COLO829 (cell line): ENCODE measurements around the gene CAMSAP1.

Experiments
- DNase-seq: peaks from one replicate; pipeline ENCODE4 v3.0.0; 2012; ENCODE audit warnings: low spot score

Gene CAMSAP1

DNA sequence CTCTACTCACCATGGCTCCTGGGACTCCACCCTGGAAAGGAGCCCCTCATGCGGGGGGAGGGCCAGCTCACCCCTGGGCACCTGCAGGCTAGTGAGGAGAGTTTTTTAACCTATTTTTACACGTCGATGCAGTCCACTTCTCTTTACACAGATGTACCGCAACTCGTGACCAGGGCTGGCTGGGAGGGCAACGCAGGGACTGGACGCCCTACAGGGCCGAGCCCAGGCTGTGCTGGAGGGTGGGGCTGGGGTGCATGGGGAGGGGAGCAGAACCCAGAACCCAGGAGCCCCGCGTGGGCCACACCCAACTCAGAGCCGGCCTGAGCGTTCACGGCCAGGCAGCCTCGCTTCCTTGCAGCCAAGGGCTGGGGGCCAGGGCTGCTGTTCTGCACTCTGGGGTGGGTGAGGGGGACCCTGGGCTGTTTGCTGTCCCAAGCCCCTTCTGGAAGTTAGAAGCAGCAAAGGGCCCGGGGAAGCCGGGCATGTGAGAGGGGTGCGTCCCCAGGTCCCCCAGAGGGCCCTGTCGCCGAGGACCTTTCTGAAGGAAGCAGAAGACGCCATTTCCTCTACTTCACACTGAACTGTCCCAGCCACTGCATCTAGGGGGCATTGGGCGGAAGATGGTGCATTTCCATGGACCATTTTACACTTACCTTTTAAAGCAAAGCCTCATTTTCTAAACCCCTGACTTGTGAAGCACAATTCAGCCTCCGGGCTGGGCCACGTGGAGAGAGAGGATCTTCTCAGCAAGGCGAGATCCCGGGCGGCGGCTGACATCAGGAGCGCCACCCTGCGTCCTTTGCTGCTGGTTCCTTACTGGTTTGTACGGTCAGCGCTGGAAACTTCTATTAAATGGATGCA lies 114.8 kb downstream of the CAMSAP1 start:
- peak; percentile 40 for DNase-seq

DNA sequence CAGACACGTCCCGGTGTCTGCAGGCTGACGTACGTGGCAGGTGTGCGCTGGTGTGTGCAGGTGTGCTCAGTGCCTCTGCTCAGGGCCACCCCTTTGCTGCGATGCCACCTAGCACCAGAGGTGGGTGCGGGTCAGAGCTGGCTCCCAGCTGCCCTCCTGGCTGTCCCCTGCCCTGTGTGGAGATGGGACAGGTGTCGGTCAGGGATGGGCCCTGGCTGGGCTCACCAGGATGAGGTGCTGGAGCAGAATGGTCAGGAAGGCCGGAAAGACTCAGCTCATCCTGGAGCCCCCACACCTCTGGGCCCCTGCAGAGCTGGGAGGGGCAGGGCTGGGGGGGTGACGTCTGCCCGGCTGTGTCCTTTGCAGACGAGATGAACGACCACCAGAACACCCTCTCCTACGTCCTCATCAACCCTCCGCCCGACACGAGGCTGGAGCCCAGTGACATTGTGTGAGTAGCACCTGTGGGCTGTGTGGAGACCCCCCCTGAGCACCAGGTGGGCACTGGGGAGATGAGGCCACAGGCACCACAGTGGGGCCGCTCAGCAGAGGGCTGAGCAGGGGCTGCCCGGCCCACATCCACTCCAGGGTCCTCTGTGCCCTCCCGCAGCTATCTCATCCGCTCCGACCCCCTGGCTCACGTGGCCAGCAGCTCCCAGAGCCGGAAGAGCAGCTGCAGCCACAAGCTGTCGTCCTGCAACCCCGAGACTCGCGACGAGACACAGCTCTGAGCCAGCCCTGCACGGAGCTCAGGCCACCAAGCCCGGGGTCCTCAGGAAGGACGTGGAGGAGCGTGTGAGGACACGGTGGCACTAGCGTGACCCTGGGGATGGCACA lies 115.7 kb downstream of the CAMSAP1 start:
- DNase-seq, result no peak

DNA sequence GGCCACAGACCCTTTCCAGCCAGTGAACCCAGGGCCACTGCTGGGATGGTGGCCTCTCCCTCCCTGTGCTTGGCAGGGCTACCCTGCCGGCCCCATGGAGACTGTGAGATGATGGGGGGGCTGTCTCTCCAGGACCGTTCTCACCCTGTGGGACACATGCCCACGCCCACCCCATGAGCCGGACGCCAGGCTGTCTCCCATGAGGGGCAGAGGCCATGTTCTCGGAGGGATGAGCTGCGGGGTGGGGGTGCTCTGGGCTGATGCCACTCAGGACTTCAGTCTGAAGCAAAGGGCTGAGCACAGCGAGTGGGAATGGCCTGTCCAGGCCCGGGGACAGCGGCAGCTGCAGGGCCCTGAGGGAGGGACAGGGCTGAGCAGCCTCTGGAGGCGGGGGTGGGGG lies 116.5 kb downstream of the CAMSAP1 start:
- DNase-seq, result no peak

DNA sequence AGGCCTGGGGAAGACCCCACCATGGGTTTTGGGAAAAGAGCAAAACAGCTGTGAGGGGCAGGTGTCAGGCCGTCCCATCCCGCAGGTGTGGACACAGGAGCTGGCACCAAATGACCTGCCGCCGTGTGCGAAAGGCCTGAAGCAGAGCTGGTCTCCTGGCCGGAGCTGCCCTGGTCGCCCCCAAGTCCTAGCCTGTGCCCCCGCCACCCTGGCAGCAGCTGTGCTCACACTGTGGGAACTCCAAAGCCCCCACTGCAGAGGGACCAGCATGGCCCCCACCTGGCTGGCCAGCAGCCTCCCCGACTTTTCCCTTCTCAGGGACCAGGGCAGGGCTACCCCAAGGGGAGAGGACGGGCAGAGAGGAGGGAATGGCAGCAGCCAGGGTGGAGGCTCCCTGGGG lies 117.0 kb downstream of the CAMSAP1 start:
- no peak for DNase-seq

DNA sequence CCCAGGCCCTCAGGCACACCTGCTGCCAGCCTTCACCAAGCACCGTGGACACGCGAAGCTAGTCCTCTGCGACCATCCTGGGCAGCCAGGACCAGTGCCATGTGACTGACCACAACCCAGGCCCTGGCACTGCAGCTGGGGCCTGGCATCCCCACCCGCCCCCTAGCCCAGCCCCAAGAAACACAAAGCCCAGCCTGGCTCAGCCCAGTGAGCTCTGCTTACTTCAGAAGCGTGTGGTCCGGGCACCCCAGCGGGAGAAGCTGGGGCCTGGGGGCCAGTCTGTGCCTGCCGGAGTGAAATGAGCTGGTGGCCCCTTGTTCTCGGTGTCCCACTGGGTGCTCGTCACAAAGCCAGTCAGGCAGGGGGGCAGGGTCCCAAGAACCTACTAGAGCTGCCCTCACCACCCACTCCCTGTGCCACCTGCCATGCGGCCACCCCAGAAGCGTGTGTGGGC lies 117.5 kb downstream of the CAMSAP1 start:
- DNase-seq, result no peak

DNA sequence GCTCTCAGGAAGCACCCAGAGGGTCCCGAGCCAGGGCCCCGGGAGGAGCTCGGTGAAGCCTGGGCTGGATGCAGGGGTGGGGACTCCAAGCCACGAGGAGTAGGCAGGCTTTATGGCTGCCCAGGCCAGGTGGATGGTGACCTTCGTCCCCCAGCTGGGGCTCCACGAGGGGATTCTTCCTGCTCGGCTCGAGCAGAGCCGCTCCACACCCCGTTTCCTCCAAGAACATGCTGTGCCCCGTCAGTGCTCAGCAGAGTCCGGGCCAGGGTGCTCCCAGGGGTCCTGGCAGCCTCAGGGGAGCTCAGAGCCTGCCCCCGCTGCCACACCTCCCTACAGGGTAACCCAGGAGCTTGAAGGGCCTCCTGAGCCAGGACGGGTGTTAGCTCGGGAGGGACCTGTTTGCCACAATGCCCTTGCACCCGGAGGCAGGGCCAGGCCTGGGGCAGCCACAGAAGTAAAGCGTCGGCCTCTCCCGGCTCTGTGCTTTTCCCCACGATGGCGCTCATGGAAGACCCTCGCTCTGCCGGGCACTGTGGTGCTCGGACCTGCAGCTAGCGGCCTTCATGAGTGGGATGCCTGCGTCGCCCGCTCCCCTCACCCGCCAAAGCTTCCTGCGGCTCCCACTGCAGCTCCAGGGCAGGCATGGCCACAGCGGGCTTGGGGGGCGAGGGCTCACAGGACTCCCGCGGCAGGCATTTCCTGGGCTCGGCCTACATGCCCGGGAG lies 118.6 kb downstream of the CAMSAP1 start:
- no peak for DNase-seq

DNA sequence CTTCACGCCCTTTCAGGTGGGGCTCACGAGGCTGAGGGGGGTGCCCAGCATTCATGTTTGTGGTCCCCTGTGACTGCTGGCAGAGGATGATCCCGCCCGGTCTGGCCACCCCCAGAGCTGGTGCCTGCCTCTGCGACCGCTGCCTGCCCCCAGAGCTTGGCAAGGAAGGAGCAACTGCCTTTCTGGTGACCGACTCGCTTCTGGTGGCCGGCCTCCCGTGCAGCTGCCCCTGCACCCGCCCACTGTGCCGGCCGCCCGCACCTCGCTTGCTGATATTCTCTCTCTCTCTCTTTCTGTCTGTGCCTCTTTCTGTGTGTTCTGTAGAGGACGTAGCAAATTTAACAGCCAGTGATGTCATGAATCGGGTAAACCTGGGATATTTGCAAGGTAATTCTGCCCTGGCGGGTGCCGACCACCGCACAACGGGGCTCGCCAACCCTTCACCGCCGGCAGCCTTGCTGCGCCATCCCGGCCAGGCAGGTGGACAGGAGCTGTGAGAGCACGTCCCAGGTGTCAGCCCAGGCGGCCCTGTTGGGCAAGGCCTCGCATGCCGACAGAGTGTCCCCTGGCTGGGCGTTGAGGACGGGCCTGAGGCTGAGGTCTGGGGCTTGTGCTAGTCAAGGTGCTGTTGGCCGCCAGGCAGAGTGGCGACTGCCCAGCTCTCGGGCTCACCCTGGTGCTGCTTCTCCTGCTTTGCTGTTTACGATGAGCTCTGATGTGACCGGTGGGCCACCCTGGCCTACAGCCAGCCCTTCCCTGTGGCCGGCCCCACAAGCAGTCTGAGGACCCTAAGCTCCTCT lies 119.4 kb downstream of the CAMSAP1 start:
- DNase-seq, result no peak

DNA sequence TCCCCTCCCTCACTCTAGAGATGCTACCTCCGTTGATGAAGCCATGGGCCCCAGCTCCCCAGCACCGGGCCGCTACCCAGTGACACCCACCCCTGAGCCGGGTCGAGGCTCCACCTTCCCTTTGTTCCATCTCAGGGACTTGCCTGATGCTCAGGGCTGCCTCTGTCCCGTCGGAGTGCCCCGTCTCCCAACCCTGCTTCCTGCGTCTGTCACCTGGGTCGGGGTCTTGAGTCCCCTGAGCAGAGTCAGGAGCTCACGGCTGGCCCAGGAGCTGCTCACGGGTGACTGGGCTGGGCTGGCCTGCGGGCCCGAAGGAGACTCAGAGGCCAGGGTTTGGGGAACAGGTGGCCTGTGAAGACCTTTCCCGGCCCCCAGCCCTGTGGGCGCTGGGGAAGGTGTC lies 120.0 kb downstream of the CAMSAP1 start:
- no peak for DNase-seq

DNA sequence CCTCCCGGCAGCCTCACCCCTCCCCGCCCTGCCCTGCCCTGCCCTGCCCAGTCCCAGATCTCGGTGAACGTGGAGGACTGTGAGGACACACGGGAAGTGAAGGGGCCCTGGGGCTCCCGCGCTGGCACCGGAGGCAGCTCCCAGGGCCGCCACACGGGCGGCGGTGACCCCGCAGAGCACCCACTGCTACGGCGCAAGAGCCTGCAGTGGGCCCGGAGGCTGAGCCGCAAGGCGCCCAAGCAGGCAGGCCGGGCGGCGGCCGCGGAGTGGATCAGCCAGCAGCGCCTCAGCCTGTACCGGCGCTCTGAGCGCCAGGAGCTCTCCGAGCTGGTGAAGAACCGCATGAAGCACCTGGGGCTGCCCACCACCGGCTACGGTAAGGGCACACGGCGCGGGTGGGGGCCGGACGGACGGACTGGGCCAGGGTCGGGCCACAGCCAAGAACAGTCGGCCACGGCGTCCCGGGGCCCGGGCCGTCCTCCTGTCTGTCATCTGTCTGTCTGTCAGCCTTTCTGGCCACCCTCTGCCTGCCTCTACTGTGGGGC lies 121.1 kb downstream of the CAMSAP1 start:
- DNase-seq, result no peak

DNA sequence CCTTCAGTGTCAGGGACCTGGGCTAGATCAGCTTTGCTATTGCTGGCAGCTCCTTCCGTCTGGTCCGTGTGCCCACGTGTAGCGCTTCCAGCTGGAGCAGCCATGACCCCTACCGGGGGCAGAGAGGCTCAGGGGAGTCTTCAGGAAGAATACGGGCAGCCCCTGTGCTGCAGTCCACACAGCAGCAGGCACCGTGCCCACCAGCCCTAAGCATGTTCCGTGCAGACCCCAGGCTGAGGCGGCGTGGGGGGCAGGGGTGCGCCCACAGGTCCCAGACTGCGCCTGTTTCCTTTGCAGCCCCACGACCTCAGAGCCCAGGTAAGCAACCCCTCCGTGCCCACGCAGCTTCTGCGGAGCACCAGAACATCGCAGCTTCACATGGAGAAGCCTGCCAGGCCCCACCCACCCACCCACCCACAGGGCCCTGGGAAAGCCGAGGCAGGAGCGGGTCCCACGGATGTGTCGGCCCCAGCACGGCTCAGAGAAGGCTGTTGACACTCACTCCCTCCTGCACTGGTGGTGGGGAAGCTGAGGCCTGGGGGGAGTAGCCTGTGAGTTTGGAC lies 122.3 kb downstream of the CAMSAP1 start:
- DNase-seq, result no peak

DNA sequence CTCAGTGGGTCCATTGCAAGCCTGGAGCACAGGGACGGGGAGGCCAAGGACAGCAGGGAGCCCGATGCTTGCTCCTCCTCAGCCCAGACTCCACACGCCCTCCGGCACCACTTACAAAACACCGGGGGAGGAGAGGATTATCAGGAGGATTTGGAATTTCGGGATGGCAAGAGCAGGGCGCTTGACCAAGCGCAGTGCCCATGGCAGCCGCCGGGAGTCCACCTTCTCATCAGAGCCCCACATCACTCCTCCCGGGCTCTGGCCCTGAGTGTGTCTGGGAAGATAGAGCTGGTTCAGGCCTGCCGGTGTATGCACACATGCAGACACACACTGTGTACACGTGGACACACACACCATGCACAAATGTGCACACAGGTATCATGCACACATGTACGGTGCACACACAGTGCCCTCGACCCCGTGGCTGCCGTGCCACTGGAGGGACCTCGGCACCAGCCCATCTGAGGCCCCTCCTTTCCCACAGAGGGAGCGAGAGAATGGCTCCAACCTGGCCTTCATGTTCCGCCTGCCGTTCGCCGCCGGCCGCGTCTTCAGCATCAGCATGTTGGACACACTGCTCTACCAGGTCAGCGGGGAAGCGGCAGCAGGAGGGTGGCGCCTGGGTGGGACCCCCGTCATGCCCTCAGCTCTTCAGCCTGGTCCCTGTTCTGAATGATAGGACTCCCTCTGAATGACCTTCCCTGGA lies 123.7 kb downstream of the CAMSAP1 start:
- DNase-seq, result peak; percentile 35

DNA sequence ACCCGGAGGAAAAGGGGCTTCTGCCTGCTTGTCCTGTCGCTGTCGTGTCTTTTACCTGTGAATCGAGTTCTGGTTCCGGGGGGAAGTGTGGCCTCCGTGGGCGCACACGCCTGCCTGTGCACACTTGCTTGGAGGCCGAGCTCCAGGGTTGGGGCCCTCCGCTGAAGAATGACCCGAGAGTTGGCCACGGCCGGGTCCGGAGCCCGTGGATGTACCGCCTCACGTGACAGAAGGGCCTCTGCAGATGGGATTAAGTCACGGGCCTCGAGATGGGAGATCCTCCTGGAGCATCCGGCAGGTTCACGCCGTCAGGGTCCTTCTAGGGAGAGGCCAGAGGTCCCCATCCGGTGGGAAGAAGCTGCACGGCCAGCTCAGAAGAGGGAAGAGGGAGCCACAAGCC lies 124.4 kb downstream of the CAMSAP1 start:
- DNase-seq, result no peak

DNA sequence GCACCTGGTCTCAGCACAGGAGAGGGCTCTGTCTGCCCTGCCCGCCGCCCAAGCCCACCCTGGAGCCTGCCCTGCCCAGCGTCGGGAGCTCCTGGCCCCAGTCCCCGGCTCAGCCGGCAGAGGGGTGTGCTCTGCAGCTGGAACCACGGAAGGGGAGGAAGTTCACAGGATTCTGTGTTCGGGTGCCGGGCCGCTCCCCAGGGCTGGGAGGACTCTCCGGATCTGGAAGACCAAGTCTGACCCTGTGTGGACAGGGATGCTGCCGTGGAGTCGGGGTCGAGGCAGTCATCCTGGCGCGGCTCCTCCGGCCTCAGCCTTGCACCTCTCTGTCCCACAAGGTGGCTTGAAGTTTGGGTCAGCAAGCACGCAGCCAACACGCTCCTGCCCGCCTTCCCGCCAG lies 126.7 kb downstream of the CAMSAP1 start:
- no peak for DNase-seq

DNA sequence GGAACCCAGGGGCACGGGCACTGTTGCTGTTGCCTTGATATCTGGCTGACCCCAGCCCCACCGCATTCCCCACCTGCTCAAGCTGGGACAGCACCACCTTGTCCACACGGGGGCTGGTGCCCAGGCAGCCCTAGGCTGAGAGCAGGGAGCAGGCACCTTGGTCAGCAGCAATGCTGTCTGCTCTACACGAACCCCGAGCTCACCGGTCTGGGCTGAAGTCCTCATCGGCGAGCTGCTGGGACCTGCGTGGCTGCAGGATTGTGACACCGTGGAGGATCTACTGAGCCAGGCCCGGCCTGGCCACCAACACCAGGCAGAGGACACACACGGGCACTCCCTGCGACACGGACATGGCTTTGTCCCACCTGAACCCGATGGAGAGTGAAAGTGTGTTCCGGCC lies 127.3 kb downstream of the CAMSAP1 start:
- DNase-seq, result no peak

DNA sequence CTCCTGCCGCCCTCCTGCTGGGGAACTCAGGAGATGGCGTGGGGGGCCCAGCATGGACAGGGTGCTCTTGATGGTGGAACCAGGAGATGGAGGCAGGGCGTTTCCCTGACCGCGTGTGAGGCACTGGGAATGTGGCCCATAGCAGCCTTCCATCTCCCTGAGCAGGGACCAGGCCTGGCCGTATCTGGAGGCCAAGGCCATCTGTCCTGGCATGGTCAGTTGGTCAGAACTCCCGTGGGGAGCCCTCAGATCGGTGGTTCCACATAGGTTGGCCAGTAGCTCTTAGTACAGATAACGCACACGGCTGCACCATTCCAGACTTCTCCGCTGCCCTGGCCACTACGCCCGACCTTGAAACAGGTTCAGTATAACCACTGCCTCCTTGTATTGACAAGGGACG lies 127.8 kb downstream of the CAMSAP1 start:
- DNase-seq, result no peak

DNA sequence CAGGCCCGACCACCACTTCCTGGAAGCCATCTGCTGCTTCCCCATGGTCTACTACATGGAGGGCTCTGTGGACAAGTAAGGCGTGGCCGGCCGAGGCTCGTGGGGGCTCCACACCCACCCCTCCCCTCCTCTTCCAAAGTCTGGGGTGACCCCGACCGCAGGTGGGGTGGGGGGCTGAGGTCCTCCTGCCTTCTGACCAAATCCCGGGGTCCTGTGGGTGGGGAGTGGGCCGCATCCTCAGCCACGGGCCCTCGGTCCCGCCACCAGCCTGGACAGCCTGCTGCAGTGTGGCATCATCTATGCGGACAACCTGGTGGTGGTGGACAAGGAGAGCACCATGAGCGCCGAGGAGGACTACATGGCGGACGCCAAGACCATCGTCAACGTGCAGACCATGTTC lies 128.9 kb downstream of the CAMSAP1 start:
- no peak for DNase-seq

DNA sequence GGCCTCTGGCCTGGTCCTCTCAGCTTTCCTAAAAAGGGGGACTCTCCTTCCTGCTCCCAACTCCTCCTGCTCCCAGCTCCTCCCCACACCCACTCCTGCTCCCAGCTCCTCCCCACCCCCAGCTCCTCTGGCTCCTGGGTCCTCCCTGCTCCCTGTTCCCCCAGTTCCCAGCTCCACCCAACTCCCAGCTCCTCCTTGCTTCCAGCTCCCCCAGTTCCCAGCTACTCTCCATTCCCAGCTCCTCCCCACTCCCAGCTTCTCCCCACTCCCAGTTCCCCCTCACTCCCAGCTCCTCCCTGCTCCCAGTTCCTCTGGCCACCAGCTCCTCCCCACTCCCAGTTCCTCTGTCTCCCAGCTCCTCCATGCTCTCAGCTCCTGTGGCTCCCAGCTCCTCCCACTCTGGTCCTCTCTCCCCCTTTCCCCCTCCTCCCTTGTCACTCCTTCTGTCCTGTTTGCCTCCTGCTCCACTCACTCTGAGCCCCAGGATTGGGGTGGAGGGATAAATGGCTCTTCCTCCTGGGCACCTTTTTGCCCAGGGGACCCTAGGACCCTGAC lies 129.6 kb downstream of the CAMSAP1 start:
- no peak for DNase-seq

DNA sequence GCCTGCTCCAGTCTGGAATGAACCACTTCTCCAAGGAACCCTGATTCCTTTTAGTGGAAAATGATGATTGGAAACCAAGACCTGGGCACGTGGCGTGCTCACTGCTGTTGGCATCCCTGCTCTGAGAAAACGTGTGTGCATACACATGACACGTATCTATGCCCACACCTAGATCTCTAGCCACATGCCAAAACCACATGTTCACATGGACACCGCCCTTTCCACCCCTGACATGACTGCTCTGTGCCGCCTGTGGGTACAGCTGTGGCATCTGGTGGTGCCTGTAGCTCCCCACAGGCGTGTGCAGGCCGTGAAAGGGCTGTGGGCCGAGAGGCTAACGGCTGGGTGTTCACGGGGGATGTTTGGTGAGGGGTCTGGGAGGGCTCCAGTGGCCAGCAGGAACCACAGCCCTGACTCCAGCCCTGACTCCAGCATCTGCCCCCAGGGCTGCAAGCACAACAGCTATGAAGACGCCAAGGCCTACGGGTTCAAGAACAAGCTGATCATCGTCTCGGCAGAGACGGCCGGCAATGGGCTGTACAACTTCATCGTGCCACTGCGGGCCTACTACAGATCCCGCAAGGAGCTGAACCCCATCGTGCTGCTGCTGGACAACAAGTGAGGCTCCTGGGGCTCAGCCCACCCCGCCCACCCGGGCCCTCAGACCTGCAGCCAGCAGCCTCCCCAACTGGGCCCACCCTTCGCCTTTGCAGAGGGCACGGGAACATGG lies 130.3 kb downstream of the CAMSAP1 start:
- DNase-seq, result no peak

DNA sequence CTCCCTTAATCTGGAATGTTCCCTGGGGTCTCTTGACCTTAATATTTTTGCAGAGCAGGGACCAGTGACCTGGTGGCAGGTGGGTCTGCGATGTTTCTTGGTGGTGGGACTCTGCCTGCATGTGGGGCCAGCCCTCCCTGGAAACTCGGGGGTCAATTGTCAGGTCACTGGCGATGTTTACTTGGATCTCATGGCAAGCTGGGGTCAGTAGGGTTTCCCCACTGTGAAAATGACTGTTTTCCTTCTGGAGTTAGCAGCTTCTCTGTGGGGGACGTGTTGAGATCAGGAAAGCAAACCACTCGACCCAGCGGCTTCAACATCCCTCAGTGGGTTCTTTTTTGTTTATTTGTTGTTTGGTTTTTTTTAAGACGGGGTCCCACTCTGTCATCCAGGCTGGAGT lies 131.4 kb downstream of the CAMSAP1 start:
- DNase-seq, result no peak
